HG03460 (cell line): ENCODE data around the gene ATP8A2.

Source experiments
- ATAC-seq: cut with Tn5 transposase; IDR thresholded peaks from one replicate; pipeline ENCODE4 v1.9.1; 2021; ENCODE audit not compliant: unreplicated experiment

Gene ATP8A2

GRCh38 chr13:25905611-25906010 lies 533.8 kb downstream of the ATP8A2 start:
- ATAC-seq: no peak

- ATAC-seq: no peak
Measured at GRCh38 chr13:25906191-25906661, 534.5 kb downstream of the ATP8A2 start.

- ATAC-seq: no peak
Measured at GRCh38 chr13:25908366-25908765, 536.6 kb downstream of the ATP8A2 start.

- no peak for ATAC-seq
Measured at GRCh38 chr13:25910243-25910642, 538.5 kb downstream of the ATP8A2 start.

- ATAC-seq: no peak
Measured at GRCh38 chr13:25910991-25911419, 539.2 kb downstream of the ATP8A2 start.

GRCh38 chr13:25912961-25913360 lies 541.2 kb downstream of the ATP8A2 start:
- ATAC-seq: no peak

- ATAC-seq: no peak
Measured at GRCh38 chr13:25915840-25916518, 544.2 kb downstream of the ATP8A2 start.

GRCh38 chr13:25920277-25920676 lies 548.5 kb downstream of the ATP8A2 start:
- ATAC-seq: no peak

- no peak for ATAC-seq
Measured at GRCh38 chr13:25920931-25921330, 549.2 kb downstream of the ATP8A2 start.

- ATAC-seq: no peak
Measured at GRCh38 chr13:25922376-25922775, 550.6 kb downstream of the ATP8A2 start.

GRCh38 chr13:25923217-25924085 lies 551.7 kb downstream of the ATP8A2 start:
- no peak for ATAC-seq

GRCh38 chr13:25927363-25927762 lies 555.6 kb downstream of the ATP8A2 start:
- ATAC-seq: no peak

- no peak for ATAC-seq
Measured at GRCh38 chr13:25927932-25928331, 556.2 kb downstream of the ATP8A2 start.

GRCh38 chr13:25928941-25929505 lies 557.2 kb downstream of the ATP8A2 start:
- ATAC-seq: no peak

GRCh38 chr13:25929816-25930215 lies 558.0 kb downstream of the ATP8A2 start:
- no peak for ATAC-seq

GRCh38 chr13:25930653-25931052 lies 558.9 kb downstream of the ATP8A2 start:
- ATAC-seq: no peak

GRCh38 chr13:25932365-25932764 lies 560.6 kb downstream of the ATP8A2 start:
- ATAC-seq: no peak

GRCh38 chr13:25933520-25933919 lies 561.7 kb downstream of the ATP8A2 start:
- ATAC-seq: no peak

GRCh38 chr13:25934127-25934526 lies 562.4 kb downstream of the ATP8A2 start:
- no peak for ATAC-seq

GRCh38 chr13:25939961-25940687 lies 568.4 kb downstream of the ATP8A2 start:
- ATAC-seq: no peak

- no peak for ATAC-seq
Measured at GRCh38 chr13:25943081-25943480, 571.3 kb downstream of the ATP8A2 start.
